ENCODE measurements around the gene AGBL1.

The AGBL1 gene

DNA sequence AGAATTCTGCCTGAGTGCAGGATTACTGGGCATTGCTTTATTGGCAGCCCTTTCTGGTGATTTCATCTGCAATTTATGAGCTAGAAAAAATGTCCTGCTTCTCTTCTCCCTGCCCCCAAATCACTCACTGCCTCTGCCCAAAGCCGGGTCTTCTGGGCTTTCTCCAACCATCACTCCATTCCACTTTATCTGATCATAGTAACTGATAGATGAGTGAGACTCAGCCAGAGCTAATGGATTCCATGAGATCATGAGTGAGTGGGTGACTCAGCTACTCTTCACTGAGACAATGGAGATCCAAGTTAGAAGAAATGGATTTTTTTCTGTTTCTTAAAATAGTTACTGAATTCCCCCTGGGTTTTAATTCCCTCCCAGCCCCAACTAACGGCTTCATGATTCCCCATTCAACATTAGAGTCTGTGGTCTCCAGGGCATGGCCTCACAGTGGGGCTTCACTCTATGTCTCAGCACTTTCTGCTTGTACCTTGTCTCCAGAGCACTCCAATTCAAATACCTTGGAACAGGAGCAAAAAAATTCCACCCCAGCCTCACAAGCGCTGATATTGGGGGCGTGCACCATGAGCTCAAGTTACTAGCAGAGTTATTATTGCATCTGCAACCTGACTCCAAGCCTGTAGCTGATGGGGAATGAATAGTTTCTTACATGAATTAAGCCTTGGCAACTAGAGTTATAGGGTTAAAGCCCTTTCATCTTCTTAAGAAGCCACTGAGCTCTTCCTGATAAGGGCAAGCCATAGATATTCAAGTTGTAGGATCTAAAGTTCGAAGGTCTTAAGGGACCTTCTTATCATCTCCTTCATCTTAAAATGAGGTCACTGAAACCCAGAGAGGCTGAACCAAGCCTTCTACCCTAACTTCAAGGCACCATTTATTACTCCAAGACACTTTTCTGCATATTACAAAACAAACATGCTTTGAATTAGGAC is 85.9 kb downstream of the AGBL1 start:
- DNase-seq: no peak

GRCh38 chr15:86167841-86168240 is 88.2 kb downstream of the AGBL1 start:
- no peak for DNase-seq

- DNase-seq: no peak
These were observed 99.2 kb downstream of the AGBL1 start for GRCh38 chr15:86178845-86179244.

DNA sequence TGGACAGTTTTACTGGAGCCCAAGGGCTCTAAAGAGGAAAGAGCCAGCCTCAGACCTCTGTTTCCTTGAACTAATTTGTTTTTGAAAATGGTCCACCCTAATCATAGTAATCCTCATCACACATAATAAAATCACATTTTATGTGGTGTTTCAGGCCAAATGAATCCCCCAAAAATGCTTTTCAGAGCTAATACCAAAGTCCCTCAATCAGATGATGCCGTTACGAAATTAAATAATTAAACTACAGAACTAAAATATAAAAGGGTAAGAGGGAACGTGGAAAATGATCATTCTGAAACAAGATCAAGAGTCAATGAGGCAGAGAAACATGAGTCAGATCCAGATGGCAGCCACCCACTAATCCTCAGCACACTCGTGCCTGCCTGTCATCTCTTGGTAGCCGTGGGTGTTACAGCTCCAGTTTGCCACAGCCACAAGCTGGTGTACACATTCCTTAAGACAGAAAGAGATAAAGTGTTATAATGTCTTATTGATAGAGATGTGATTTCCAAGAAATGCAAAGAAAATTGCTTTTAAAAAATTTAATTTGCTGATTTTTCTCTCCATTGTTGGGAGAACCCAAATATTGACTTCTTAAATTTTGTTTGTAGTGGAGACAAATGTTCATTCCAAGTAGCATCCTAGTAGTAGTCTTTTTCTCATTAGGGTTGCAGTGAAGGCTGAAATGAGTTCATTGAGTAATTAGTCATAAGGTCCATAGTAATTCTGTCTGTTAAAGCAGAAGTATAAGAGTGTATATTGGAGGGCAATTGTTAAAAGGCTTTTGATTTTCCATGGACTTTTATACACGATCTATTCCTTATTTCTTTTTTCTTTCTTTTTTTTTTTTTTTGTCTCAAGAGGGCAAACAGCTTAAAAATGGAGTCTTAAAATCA is 104.2 kb downstream of the AGBL1 start:
- DNase-seq: no peak

DNA sequence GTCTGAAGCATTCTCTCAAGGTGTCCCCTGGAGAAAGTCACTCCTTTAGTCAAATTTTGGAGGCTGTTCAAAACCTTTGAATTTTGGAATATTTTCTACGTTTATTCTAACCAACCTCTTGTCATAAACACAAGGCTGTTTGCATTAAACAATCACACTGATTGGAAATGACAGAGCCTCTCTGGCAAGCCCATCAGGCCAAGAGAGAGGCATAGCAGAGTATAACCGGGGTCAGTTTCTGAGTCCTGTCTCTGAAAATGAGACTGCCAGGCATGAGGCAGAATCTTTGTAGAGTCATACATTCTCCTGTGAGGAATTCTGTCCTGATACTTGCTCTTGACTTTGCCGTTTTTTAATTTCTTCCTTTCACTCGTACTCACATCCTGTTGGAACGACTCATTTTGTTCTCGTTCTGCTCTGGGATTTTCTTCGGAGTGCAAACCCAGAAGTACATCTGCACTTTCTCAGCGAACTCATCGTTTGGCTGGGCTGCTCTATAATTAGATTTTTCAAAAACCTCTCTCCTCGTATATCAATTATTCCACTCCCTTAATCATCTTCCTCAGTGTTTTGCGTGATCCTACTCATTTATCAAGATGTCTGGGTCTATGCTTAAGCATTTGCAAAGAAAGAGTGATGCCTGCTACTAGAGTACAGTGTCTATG is 114.2 kb downstream of the AGBL1 start:
- no peak for DNase-seq

DNA sequence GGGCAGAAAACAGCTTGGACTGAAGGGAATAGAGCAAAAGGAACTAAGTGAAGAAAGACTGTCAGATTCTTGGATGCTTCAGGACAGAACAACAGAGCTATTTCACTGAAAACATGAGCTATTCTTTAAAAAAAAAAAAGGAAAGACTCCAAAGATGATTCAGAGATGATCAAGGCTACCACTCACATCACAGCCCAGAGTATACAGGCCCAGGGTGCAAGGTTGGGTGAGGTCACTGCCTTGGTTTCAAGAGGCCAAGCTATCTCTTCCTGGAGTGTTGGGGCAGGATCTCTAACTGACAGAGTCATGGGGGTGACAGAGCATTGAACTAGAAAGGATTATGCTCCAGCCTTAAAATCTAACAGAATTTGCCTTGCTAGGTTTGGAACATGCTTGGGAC is 118.1 kb downstream of the AGBL1 start:
- DNase-seq: no peak

DNA sequence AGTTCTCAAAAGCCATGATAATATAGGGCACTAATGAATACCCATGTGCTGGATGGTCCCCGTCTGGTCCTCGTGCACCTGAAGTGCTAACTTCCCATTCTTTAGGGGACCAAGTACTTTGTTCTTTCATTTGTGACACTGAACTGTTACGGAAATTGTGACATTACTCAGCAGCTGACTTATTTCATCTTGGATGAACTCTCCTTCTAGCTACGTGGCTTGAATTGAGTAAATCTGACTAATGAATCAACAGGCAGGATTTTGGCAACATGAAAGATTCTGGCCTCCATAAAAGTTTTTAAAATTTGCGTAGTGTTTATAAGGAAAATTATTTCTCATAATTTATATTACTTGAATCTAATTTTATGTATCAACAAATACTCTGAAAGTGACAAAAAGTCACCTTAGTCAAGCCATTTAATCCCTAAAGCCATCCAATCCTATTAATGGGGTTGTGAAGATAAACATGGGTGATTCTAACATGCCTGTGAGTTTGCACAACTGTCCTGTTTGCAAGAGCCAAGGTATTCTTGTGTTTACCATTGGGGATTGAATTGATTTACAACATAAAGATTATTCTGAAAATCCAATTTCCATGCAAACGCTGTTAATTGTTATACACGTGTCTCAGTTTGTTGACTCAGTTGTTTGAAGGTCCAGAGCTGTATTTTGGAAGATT is 119.9 kb downstream of the AGBL1 start:
- DNase-seq: no peak

DNA sequence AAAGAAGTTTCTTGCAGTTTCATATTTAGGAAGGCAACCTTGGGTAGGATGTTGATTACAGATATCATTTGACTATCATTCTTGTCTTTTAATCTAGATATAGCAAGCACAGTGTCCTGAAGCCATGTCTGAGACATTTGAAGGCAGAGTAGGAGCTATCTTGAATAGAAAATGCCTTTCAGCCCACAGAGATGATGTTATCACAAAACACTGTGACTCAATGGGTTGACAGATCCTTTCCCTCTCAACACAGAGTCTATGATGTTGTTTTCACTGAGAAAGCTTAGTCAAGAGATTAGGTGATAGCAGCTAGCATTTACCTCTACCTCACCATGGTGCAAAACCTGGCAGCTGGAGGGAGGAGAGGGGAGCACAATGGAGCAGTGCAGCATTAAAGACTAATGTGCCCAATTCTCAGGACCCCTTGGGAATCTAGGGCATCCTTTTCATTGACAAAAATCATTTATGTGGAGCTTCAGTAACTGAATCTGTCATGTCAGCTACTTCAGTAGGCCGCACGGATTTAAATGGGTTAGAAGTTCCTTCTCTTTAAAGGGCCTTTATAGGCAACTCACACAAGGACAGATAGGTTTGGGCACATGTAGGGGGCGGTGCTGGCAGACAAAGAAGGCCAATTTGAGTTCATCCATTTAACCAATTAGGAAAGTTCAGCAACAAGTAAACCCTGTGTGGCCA is 121.8 kb downstream of the AGBL1 start:
- DNase-seq: no peak

DNA sequence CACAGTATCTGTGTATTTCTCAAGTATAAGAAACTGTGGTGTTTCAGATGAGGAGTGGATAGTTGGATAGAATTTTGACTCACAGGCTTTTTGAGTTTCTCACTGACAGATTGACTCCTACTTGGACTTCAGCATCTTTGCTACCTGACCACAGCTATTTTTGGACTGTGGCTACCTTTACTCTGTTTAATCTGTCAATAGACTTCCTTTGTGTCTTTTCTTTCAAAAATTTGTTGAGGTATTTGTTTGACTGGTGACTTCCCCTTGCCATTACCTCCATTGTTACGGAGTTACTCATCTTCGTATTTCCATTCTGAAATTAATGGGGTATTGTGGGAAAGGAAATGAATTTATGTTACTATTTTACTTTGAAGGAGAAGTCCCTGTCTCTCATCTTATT is 123.8 kb downstream of the AGBL1 start:
- no peak for DNase-seq

- no peak for DNase-seq
These were observed 125.4 kb downstream of the AGBL1 start for GRCh38 chr15:86205096-86205495.

GRCh38 chr15:86213420-86213819 is 133.7 kb downstream of the AGBL1 start:
- no peak for DNase-seq

DNA sequence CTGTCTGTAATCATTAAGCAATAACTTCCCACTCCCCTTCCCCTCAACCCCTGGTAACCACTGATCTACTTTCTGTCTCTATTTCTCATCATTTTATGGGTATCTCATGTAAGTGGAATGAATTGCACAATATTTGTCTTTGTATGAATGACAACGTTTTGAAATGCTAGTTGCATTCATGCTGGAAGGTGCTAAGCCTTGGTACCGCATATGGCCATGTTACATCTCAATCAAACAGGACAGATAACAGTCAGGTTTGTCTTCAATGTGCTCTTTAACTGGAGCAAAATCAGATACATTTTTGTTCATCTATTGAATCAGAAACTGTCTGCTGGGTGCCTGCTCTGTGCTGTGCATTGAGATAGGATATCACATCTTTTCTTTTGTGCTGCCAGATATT is 134.2 kb downstream of the AGBL1 start:
- no peak for DNase-seq

- no peak for DNase-seq
These were observed 141.4 kb downstream of the AGBL1 start for GRCh38 chr15:86221119-86221518.

DNA sequence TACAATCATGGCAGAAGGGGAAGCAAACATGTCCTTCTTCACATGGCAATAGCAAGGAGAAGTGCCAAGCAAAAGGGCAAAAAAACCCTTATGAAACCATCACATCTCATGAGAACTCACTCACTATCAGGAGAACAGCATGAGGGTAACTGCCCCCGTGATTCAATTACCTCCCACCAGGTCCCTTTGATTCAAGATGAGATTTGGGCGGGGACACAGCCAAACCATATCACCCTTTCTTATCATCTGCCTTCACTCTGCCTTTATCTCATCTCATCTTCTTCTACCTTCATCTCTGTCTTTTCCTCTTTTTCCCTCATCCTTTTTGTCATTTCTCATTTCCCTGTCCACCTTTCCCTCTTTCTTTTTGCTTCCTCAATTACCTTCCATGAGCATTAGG is 149.6 kb downstream of the AGBL1 start:
- DNase-seq: no peak

- no peak for DNase-seq
These were observed 150.3 kb downstream of the AGBL1 start for GRCh38 chr15:86229936-86230335.

DNA sequence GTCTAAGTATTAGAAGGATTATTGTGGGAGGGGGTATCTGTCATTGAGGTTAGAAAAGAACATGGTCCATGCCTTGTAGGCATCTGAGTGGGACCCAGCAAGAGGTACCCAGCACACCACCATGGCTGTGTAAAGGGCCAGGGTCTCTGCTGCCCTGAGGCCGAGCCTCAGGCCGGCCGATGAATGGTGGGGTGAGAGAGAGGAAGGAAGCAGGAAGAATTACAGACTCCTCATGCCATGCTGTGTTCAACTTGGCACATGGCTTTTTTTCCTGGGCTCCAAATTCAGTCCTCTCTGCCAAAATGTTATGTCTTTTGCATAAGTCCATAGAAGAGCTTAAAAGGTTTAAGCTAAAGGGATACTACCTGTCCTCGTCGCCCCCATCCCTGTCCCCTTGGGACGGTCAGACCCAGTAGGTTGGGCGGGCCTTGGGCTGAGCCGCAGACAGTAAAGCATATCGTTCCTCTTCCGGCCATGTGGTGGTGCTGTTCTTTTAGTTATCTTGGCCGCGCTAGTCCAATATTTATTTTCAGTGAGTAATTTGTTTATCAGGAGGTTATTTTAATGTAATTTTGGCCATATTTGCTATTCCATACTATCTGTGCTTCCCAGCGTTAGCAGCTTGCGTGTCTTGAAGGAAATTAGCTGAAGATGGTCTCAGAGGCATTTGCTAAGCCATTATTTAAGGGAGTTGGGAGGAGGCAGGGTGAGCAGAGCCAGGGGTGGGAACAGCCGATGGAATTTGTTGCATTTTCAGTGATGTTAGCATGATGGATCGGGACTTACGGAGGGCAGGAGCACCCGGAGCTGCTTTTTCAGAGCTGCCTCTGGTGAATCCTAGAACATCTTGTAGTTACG is 152.4 kb downstream of the AGBL1 start:
- DNase-seq: no peak

DNA sequence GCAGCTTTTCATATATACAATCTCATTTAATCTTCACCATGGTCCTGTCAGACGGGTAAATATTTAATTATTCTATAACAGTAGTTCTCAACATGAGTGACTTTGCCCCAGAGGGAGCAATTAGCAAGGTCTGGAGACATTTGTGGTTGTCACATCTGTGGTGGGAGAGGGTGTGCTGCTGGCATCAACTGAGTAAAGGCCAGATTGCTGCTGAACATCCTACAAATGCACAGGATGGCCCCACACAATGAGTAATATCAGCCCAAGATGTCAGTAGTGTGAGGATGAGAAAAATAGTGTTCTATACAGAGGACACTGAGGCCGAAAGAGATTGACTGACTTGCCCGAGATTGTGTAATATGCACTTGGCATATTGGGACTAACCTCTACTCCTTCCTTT is 156.0 kb downstream of the AGBL1 start:
- no peak for DNase-seq

- DNase-seq: no peak
These were observed 156.9 kb downstream of the AGBL1 start for GRCh38 chr15:86236356-86237110.

- DNase-seq: no peak
These were observed 157.4 kb downstream of the AGBL1 start for GRCh38 chr15:86237111-86237500.

DNA sequence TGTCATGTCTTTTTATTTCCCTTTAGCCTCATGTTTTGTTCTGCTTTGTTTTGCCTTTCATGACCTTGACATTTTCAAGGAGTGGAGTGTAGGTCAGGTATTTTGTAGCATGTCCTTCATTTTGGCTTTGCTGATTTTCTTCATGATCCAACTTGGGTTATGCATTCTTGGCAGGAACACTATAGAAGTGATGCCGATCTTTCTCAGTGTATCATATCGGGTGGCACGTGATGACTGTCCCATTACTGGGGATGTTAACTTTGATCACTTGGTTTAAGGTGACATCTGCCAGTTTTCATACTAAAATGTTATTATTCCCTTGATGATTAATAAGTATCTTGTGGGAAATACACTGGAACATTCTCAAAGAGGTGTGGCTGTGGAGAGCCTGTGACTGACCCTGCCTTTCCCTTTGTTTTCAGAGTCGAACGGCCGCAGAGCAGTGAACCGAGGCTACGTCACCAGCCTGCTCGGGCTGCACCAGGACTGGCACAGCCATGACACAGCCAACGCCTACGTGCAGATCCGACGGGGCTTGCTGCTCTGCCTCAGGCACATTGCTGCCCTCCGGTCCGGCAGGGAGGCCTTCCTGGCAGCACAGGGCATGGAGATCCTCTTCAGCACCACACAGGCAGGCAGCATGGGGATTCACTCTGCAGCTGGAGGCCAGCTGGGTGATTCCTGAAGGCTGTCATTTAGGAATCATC is 167.7 kb downstream of the AGBL1 start:
- no peak for DNase-seq

Measured in activated CD4-positive, alpha-beta T cell treated with anti-CD3 and anti-CD28 coated beads for 1 hour (primary cell).